OCI-LY1 (cell line): ENCODE data around the gene PDCD1.

Experiments
- EZH2 ChIP-seq: fragments of 200-600 bp; sonication (generic), shearing (Covaris generic); IDR thresholded peaks from 2 replicates; pipeline ENCODE4 v1.8.0; 2017; ENCODE audit warnings: borderline replicate concordance, mixed run types, mild to moderate bottlenecking, antibody characterized with exemption, low read length, moderate library complexity, mixed read lengths
- TF ChIP-seq, protein P1 (sequence below): fragments of 200-600 bp; sonication (generic), shearing (Covaris generic); IDR thresholded peaks from 2 replicates; pipeline ENCODE4 v1.5.1; 2017; ENCODE audit warnings: mild to moderate bottlenecking, antibody characterized with exemption, low read length, moderate library complexity, mixed read lengths

- TF ChIP-seq, protein P1, sequence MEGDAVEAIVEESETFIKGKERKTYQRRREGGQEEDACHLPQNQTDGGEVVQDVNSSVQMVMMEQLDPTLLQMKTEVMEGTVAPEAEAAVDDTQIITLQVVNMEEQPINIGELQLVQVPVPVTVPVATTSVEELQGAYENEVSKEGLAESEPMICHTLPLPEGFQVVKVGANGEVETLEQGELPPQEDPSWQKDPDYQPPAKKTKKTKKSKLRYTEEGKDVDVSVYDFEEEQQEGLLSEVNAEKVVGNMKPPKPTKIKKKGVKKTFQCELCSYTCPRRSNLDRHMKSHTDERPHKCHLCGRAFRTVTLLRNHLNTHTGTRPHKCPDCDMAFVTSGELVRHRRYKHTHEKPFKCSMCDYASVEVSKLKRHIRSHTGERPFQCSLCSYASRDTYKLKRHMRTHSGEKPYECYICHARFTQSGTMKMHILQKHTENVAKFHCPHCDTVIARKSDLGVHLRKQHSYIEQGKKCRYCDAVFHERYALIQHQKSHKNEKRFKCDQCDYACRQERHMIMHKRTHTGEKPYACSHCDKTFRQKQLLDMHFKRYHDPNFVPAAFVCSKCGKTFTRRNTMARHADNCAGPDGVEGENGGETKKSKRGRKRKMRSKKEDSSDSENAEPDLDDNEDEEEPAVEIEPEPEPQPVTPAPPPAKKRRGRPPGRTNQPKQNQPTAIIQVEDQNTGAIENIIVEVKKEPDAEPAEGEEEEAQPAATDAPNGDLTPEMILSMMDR: no peak
- no peak for TF ChIP-seq EZH2
These were observed 4.9 kb upstream of the PDCD1 start for GRCh38 chr2:241863536-241863954.
